Neural cell (in vitro differentiated cells): ENCODE measurements around the gene ZNF516.

ENCODE experiments used
- EP300 ChIP-seq: fragments of 450-650 bp; conservative IDR thresholded peaks from 2 replicates; pipeline ENCODE4 v1.6.1; 2014; ENCODE audit warnings: antibody characterized with exemption, mild to moderate bottlenecking, moderate library complexity; ENCODE audit not compliant: poor library complexity, severe bottlenecking
- EZH2 ChIP-seq: fragments of 200-600, 300-800 bp; shearing (Covaris generic), sonication (generic); IDR thresholded peaks from 2 replicates; pipeline ENCODE4 v1.6.1; 2014; ENCODE audit warnings: antibody characterized with exemption, low read length, borderline replicate concordance, mild to moderate bottlenecking; ENCODE audit not compliant: insufficient read depth, poor library complexity, severe bottlenecking
- MXI1 ChIP-seq: fragments of 450-650 bp; conservative IDR thresholded peaks from 2 replicates; pipeline ENCODE4 v1.6.1; 2014; ENCODE audit warnings: antibody characterized with exemption, mild to moderate bottlenecking; ENCODE audit not compliant: poor library complexity, severe bottlenecking
- POLR2AphosphoS5 ChIP-seq: IDR thresholded peaks from 2 replicates; pipeline ENCODE4 v1.6.1; 2012
- TAF1 ChIP-seq: IDR thresholded peaks from 2 replicates; pipeline ENCODE4 v1.6.1; 2012; ENCODE audit warnings: low read depth
- TF ChIP-seq, protein P1 (sequence below): fragments of 450-650 bp; IDR thresholded peaks from 2 replicates; pipeline ENCODE4 v1.5.1; 2014; ENCODE audit warnings: antibody characterized with exemption, mild to moderate bottlenecking, moderate library complexity; ENCODE audit not compliant: poor library complexity, severe bottlenecking

DNA sequence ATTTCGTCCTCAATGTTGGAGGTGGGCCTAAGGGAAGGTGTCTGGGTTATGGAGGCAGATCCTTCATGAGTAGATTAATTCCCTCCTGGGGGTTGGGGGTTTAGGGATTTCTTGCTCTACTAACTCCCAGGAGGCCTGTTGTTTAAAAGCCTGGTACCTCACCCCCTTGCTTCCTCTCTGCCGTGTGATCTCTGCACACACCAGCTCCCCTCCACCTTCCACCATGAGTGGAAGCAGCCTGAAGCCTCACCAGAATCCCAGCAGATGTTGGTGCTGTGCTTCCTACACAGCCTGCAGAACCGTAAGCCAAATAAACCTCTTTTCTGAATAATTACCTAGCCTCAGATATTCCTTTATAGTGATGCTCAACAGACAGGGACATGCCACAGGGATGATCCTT is 141.5 kb downstream of the ZNF516 start:
- TF ChIP-seq EP300 = no peak
- TF ChIP-seq, protein P1, sequence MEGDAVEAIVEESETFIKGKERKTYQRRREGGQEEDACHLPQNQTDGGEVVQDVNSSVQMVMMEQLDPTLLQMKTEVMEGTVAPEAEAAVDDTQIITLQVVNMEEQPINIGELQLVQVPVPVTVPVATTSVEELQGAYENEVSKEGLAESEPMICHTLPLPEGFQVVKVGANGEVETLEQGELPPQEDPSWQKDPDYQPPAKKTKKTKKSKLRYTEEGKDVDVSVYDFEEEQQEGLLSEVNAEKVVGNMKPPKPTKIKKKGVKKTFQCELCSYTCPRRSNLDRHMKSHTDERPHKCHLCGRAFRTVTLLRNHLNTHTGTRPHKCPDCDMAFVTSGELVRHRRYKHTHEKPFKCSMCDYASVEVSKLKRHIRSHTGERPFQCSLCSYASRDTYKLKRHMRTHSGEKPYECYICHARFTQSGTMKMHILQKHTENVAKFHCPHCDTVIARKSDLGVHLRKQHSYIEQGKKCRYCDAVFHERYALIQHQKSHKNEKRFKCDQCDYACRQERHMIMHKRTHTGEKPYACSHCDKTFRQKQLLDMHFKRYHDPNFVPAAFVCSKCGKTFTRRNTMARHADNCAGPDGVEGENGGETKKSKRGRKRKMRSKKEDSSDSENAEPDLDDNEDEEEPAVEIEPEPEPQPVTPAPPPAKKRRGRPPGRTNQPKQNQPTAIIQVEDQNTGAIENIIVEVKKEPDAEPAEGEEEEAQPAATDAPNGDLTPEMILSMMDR = no peak
- TF ChIP-seq EZH2 = no peak
- TF ChIP-seq MXI1 = no peak
- TF ChIP-seq POLR2AphosphoS5 = no peak
- TF ChIP-seq TAF1 = no peak
